IPS-11a (cell line): ENCODE data around the gene CSTPP1.
"Not testable (repeated sequence)": the region's sequence is repeated elsewhere in the genome, so short reads cannot be mapped to it uniquely, and the experiment has no call there.

Experiments
- H3K4me3 ChIP-seq: one replicate; pipeline ENCODE4 v1.5.1; 2013; ENCODE audit warnings: low read depth, low read length, control low read depth

CSTPP1 gene

GRCh38 chr11:46907606-46908005, 29.0 kb upstream of the CSTPP1 start:
- no peak overlapping the region for H3K4me3 ChIP-seq

- H3K4me3 ChIP-seq: no peak overlapping the region
These were observed 23.9 kb upstream of the CSTPP1 start for GRCh38 chr11:46912526-46913150.

GRCh38 chr11:46913484-46913883, 23.1 kb upstream of the CSTPP1 start:
- no peak overlapping the region for H3K4me3 ChIP-seq

GRCh38 chr11:46914363-46914762, 22.2 kb upstream of the CSTPP1 start:
- H3K4me3 ChIP-seq: no peak overlapping the region

GRCh38 chr11:46914910-46915309, 21.7 kb upstream of the CSTPP1 start:
- H3K4me3 ChIP-seq: no peak overlapping the region

- peak overlapping the region; percentile 65 for H3K4me3 ChIP-seq
These were observed 20.1 kb upstream of the CSTPP1 start for GRCh38 chr11:46916286-46917108.

GRCh38 chr11:46917109-46917761, 19.3 kb upstream of the CSTPP1 start:
- peak overlapping the region; percentile 65 for H3K4me3 ChIP-seq

GRCh38 chr11:46917762-46918082, 18.8 kb upstream of the CSTPP1 start:
- peak overlapping the region; percentile 65 for H3K4me3 ChIP-seq

- peak within 1 kb of the TSS; percentile 65 for H3K4me3 ChIP-seq
These were observed 18.3 kb upstream of the CSTPP1 start, which contains the start of gene LRP4 for GRCh38 chr11:46918083-46918787. TSS of gene LRP4 (minus strand) at chr11:46918550. CDS start at chr11:46918379, 171 bp downstream.

- peak overlapping the region; percentile 10 for H3K4me3 ChIP-seq
These were observed 17.6 kb upstream of the CSTPP1 start for GRCh38 chr11:46918788-46919513.

GRCh38 chr11:46920755-46921154, 15.8 kb upstream of the CSTPP1 start:
- no peak overlapping the region for H3K4me3 ChIP-seq

GRCh38 chr11:46927928-46928327, 8.6 kb upstream of the CSTPP1 start:
- not testable (repeated sequence) for H3K4me3 ChIP-seq

GRCh38 chr11:46928701-46929100, 7.9 kb upstream of the CSTPP1 start:
- H3K4me3 ChIP-seq: not testable (repeated sequence)

GRCh38 chr11:46930089-46930488, 6.5 kb upstream of the CSTPP1 start:
- H3K4me3 ChIP-seq: no peak overlapping the region

- no peak overlapping the region for H3K4me3 ChIP-seq
These were observed 5.6 kb downstream of the CSTPP1 start for GRCh38 chr11:46942172-46942571.

- no peak overlapping the region for H3K4me3 ChIP-seq
These were observed 8.0 kb downstream of the CSTPP1 start for GRCh38 chr11:46944356-46945075.

- no peak overlapping the region for H3K4me3 ChIP-seq
These were observed 11.0 kb downstream of the CSTPP1 start for GRCh38 chr11:46947399-46948077.

- no peak overlapping the region for H3K4me3 ChIP-seq
These were observed 12.0 kb downstream of the CSTPP1 start for GRCh38 chr11:46948378-46949131.

GRCh38 chr11:46949297-46949696, 12.7 kb downstream of the CSTPP1 start:
- no peak overlapping the region for H3K4me3 ChIP-seq
